ENCODE measurements around the gene MT1F.
"Not testable (repeated sequence)": the region's sequence is repeated elsewhere in the genome, so short reads cannot be mapped to it uniquely, and the experiment has no call there.

MT1F gene
- total RNA-seq, result 2.4 reads per million, percentile 7 among the genes with 10 or more reads in this experiment

DNA sequence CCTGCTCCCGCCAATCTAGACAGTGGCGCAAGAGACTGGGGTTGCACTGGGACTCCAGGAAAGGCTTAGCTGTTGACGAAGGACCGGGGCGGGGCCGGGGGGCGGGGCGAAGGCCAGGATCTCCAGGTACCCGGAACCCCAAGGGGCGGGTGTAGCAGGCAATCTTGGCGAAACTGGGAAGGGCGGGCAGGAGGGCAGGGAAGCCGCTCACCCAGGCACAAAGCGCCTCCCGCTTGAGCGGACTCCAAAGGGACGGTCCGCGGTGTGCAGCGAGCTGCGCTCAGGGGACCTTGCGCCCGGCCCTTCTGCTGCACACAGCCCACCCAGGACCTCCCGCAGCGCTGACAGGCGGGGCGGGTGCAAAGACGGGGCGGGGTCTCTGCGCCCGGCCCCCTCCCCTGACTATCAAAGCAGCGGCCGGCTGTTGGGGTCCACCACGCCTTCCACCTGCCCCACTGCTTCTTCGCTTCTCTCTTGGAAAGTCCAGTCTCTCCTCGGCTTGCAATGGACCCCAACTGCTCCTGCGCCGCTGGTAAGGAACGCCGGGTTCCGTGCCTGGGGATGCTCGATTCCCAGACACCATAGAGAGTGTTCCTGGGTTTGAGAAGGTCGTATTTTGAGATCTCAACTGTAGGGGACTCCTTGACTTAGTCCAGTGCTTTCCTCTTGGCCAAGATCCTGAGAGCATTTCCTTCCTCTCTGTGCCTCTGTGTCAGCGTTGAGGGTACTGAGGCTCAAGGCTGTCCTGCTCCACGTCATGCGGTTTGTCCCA, at the start of gene MT1F:
TSS of gene MT1F (plus strand) at position 405 of the 772 bp plus-strand sequence. CDS start at position 505, 100 bp downstream.
- DNase-seq, result peak; percentile 54

DNA sequence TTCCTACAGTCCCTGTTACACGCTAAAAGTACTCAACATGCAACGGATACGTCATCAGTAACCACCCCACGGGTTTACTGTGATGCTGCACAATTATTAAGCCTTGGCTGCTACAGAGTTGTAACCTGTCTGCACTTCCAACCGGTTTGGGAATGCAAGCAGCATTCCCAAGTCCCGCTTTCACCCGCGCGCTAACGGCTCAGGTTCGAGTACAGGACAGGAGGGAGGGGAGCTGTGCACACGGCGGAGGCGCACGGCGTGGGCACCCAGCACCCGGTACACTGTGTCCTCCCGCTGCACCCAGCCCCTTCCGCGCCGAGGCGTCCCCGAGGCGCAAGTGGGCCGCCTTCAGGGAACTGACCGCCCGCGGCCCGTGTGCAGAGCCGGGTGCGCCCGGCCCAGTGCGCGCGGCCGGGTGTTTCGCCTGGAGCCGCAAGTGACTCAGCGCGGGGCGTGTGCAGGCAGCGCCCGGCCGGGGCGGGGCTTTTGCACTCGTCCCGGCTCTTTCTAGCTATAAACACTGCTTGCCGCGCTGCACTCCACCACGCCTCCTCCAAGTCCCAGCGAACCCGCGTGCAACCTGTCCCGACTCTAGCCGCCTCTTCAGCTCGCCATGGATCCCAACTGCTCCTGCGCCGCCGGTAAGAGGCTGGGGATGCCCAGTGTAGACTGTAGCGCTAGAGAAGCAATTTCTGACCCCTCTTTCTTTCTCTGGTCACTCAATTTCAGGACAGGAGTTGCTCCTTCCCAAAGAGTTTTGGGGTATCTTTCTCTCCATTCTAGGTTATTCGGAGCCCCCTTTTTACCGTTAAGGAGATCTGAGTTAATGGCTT, 49.5 kb upstream of the MT1F start, which contains the start of gene MT2A:
TSS of gene MT2A (plus strand) at position 542 of the 833 bp plus-strand sequence. CDS start at position 614, 72 bp downstream.
- DNase-seq, result peak; percentile 80

DNA sequence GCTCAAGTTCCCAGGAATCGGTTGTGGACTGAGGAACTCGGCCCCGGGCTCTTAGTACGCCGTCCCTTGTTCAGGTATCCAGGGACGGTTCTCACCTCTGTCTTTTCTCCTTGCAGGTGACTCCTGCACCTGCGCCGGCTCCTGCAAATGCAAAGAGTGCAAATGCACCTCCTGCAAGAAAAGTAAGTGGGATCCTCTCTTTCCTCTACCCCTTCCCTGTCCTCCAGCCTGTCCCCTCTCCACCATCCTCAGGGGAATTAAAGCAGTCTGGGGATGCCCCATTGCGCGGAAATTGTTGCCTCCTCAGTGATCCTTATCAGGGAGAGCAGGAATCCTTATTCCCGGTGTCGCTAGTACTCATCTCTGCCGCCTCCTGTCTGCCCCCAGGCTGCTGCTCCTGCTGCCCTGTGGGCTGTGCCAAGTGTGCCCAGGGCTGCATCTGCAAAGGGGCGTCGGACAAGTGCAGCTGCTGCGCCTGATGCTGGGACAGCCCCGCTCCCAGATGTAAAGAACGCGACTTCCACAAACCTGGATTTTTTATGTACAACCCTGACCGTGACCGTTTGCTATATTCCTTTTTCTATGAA, 48.8 kb upstream of the MT1F start:
- no peak for DNase-seq

DNA sequence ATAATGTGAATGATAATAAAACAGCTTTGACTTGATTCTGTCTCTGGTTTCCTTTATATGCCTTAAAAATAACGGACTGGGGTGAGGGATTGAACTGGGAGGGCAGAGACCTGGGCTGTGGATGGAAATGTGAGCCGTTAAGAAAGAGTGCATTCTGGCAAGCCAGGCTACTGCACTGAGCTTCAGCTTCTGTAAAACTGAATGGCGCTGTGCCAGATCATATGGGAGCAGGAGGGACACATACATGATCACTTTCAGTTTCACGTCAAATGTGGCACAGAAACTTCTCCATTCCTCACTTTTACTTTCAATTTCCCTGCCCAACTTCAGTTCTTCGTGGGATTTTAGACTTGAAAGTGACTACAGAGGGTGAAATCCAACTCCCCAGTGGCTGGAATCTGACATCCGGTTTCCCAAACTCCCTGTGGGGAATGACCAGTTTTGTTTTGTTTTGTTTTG, 48.3 kb upstream of the MT1F start:
- DNase-seq, result peak; percentile 67

DNA sequence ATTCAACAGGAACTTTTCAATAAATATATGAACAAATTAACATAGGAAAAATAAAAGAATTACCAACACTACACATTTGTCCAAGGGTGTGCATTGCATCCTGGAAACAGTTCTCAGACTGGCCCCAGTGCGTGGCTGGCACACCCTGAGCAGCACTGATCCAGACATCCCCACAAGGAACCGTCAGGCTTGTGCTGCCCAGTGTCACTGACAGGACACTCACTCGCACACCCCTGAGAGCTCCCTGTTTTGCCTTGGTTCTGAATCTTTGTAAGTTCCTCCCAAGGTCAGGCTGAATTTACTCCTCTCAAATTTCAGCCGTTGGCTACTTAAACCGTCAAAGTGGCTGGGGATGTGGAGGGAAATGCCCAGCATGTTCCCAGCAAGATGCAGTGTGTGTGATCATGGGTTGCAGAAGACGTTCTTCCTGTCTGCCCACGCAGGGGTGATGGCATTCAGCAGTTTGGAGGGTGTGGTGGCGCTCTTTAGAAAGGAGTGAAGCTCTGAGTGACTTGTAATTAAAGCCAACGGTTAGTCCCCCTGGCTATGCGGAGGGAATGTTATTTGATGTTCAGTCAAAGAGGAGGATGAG, 47.6 kb upstream of the MT1F start:
- peak; percentile 60 for DNase-seq

DNA sequence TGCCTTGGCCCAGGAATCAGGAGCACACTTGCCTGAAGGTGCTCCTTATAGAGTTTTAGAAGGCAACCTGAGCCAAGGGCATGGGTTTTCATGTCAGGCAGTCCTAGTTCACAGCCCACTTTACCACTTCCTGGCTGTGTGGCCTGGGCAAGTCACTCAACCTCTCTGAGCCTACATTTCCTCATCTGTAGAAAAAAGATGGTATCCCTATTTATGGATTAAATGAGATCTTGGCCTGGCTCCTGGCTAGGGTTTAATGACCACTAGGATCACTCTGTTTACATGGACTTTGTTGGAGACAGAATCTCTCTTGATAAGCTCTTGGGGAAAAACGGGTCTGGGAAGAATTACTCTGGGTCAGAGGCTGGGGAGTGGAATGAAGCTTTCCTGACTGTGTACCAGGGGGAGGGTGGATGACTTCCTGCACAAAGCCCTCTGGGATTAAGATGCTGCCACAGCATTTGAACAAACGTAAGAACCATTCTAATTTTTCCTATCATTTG, 47.1 kb upstream of the MT1F start:
- DNase-seq, result no peak

DNA sequence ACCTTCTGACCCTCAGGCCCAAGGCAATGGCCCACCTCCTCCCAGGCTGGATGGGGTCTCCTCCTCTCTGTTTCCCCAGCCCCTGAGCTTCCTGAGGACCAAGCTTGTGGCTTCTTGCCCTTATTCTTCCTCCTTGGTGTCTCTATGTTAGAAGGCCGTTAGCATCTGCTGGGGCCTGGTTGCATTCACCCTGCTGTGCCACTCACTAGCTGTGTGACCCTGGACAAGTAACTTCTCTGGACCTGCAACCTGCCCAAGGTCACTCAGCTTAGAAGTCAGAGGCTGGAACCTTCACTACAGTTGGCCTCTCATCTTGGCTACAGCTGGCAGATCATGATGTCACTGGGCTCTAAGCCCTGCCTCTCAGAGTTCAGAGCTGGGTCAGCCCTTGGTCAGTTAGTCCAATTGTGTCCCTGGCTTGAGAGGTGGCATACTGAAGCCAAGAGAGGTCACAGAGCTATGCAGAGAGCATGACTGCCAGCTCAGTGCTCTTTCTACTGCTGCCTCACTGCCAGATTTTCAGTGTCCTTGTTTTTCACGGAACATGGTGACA, 46.4 kb upstream of the MT1F start:
- no peak for DNase-seq

DNA sequence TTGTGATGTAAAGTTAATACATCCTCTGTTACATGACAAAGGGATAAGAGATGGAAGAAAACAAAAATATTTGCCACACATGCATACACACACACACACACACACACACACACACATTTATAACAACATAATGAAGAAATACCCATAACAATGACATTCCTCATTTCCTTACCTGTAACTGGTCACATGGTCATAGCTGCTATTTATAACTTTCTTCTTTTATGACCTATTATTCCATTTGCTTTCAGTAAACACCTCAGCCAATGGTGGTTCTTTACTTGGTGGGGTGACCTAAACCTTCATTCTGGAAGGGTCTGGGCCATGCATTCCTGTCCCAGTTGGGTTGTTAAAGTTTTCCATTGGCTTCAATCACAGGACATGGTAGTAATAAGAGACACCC, 44.1 kb upstream of the MT1F start:
- no peak for DNase-seq

DNA sequence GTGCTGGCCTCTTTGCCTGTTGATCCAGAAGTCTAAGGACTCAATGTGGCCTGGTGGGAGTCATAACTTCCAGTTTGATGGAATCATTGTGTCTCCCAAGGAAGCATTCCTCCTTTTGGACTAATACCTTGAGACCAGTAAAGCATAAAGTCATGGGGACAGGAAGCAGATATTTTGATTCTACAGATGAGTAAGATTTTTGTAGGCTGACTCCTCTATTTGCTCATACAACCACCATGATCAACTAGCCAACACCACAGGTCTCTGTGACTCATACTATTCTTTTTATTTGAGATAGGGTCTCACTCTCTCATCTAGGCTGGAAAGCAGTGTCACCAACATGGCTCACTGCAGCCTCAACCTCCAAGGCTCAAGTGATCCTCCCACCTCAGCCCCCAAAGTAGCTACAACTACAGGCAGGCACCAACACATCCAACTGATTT, 43.2 kb upstream of the MT1F start:
- no peak for DNase-seq

DNA sequence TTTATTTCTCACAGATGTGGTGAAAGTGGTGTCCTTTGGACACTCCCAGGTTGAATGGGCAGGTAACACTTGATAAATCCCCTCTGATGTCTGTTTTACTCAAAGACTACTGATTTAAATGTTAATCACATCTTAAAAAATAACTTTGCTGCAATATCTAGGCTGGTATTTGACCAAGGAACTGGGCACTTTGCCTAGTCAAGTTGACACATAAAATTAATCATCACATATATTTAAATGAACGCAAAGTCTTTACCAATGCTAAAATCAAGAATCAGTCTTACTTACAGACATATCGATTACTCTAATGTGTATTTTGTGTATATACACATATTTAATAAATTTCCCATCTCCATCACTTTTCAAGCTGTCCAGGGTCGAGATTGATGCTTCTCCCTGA, 42.4 kb upstream of the MT1F start:
- DNase-seq, result no peak

DNA sequence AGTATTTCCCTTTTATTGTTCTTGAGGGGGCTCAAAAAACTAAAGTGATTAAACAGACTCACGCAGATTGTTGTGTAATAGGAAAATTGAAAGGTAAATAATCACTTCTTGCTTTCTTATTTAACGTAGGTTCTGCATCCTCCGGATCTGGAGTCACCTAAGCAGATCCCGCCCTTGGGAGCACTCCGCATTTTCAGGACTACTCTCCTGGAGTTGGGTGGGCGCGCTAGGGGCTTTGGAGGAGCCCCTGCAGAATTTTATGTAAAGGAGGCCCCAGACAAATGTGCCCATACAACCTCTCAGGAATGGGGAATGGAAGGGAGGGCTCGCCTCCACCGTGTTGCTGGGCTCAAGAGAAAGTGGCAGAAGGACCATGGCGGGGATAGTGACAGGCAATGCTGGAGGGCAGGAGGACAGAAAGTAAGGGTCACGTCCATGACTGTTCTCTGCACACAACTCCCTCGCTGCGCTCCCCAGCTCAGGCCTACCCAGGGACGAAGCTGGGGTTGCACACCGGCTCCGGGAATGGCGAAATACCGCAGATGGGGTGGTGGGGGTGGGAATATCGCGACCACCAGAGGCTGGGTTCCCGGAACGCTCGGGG, 41.0 kb upstream of the MT1F start:
- DNase-seq, result no peak

DNA sequence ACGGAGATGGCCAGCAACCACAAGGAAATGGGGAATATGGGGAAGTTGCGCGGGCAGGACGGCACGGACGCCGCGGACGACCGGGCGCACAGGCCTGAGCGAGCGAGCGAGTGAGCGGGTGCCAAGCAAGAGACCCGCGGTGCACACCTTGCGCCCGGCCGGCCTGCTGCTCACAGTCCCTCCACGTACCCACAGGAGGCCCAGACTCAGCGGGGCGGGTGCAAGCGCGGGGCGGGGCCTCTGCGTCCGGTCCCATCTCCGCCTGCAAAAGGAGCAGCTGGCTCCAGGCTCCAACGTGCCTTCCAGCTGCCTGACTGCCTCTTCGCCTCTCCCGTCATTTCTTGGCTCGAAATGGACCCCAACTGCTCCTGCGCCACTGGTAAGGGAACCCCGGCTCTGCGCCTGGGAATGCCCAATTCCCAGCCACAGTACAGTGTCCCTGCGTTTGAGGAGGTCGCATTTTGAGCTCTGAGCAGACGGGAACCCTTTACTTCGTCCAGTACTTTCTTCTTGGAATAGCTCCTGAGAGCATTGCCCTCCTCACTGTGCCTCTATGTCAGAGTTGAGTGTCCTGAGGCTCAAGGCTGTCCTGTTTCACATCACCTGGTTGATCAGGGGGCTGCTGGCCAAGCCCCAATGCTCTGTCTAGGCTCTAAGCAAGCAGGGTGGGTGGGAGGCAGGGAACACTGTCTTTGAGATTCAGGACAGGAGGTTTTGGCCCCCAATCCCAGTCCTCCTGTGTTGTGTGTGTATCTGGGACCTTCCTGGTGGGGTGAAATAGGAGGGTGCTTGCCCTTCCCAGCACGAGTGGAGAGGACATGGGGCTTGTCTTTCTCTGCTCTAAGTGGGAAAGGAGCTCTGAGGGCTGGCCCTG, 40.3 kb upstream of the MT1F start:
- DNase-seq, result peak; percentile 47

DNA sequence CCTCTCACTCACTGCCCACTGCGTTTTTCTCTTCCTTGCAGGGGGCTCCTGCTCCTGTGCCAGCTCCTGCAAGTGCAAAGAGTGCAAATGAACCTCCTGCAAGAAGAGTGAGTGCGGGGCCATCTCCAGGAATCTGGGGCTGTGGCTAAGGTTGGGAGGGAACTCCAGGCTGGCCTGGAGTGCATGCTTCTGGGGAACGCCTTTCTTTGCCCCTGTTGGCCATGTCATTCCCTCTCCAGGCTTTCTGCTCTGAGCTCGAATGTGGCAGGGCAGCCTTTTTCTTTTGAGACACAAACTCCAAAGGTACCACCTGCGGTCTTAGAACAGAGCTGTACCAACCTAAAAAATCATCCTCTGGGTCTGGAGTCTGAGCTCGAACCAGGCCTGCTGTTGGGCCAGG, 39.6 kb upstream of the MT1F start:
- DNase-seq, result no peak

DNA sequence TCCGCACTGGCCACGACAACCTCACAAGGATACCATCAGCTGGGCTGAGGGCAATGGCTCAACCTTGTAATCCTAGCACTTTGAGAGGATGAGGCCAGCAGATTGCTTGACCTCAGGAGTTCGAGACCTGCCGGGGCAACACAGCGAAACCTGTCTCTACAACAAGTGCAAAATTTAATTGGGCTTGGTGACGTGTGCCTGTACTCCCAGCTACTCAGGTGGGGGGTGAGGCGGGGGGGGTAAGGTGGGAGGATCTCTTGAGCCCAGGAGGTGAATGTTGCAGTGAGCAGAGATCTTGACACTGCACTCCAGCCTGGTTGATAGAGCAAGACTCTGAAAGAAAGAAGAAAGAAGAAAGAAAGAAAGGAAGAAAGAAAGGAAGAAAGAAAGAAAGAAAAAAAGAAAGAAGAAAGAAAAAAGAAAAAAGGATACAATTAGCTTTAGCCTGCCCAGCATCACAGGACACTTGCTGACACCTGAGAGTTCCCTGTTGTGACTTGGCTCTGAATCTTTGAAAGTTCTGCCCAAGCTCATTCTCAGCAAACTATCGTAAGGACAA, 37.3 kb upstream of the MT1F start:
- no peak for DNase-seq

DNA sequence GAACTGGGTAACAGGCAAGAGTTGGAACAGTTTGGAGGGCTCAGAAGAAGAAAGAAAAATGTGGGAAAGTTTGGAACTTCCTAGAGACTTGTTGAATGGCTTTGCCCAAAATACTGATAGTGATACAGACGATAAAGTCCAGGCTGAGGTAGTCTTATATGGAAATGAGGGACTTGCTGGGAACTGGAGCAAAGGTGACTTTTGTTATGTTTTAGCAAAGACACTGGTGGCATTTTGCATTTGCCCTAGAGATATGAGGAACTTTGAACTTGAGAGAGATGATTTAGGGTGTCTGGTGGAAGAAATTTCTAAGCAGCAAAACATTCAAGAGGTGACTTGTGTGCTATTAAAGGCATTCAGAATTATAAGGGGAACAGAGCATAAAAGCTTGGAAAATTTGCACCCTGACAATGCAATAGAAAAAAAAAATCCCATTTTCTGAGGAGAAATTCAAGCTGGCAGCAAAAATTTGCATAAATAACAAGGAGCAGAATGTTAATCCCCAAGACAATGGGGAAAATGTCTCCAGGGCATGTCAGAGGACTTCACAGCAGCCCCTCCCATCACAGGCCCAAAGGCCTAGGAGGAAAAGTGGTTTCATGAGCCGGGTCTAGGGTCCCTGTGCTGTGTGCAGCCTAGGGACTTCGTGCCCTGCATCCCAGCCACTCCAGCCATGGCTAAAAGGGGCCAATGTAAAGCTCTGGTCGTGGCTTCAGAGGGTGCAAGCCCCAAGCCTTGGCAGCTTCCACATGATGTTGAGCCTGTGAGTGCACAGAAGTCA, 35.9 kb upstream of the MT1F start:
- not testable (repeated sequence) for DNase-seq

DNA sequence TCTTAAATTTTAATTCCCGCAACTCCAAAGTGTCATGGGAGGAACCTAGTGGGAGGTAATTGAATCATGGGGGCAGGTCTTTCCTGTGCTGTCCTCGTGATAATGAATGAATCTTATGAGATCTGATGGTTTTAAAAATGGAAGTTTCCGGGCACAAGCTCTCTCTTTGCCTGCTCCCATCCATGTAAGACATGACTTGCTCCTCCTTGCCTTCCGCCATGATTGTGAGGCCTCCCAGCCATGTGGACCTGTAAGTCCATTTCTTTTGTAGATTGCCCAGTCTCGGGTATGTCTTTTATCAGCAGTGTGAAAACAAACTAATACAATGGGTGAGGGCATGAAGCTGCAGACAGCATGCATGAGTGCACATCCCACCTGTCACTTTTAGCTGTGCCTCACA, 34.6 kb upstream of the MT1F start:
- not testable (repeated sequence) for DNase-seq

DNA sequence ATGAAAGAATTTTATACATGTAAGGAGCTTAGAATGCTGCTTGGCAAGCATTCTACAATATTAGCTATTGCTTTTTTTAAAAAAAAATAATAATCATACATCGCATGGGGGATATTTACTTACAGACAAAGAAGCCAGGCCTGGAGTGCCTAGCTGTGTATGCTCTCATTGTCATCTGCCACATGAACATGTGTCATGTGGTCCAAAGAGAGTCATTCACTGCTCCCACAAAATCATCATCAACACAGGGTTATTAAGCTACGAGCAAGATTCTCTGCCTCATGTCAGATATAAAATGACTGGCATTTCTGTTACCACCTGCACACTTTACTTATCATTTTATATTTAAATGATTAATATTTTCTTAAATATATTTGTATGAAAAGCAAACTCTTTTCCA, 34.1 kb upstream of the MT1F start:
- DNase-seq, result no peak

DNA sequence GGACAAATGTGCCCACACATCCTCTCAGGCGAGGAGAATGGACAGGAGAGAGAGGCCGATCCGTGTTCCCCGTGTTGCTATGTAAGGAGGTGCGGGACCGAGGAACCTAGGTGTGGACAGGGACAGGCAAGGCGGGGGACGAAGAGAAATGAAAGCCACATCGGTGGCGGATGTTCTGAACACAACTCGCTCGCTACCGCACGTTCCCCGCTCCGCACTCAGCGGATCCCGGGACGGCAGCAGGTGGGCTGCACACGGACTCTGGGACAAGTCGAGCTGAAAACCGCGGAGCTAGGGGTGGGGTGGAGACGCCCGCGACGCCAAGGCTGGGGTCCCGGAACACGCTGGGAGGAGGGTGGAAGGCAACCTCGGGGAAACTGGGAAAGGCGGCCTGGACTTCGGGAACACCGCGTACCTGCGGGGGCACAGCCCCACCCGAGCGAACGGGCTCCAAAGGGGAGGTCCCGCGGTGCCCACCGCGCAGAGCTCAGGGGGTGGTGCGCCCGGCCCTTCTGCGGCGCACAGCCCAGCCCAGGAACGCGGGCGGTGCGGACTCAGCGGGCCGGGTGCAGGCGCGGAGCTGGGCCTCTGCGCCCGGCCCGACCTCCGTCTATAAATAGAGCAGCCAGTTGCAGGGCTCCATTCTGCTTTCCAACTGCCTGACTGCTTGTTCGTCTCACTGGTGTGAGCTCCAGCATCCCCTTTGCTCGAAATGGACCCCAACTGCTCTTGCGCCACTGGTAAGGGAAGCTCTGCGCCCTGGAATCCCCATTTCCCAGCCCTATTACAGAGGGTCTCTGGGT, 32.4 kb upstream of the MT1F start, which contains the start of gene MT1E:
TSS of gene MT1E (plus strand) at position 642 of the 803 bp plus-strand sequence. CDS start at position 713, 71 bp downstream.
- peak; percentile 18 for DNase-seq
